Measurements from ENCODE around the gene UGT1A6.

- TF ChIP-seq CTCF (conservative IDR thresholded peaks at IDR 0.05; ENCODE audit: low read depth in 2 of 2): no peak
- TF ChIP-seq EZH2phosphoT487 (IDR thresholded peaks at IDR 0.05; ENCODE audit: unreplicated experiment): no peak
- TF ChIP-seq REST (IDR thresholded peaks at IDR 0.05; ENCODE audit: unreplicated experiment): no peak
- TF ChIP-seq POLR2AphosphoS5 (IDR thresholded peaks at IDR 0.05; ENCODE audit: low read depth): no peak
- TF ChIP-seq EZH2 (IDR thresholded peaks at IDR 0.05; ENCODE audit: low read depth, unreplicated experiment): no peak
Observed at GRCh38 chr2:233684640-233685039, 8.1 kb upstream of the UGT1A6 start.

Measured in GM23338 (cell line).